HepG2 (cell line): ENCODE measurements around the gene DDN.

ENCODE experiments used
- CAMTA2 ChIP-seq: sonication (generic); formaldehyde crosslinking; IDR thresholded peaks from 2 replicates; pipeline ENCODE4 v1.4.0; 2020; ENCODE audit warnings: mild to moderate bottlenecking, missing genetic modification reagents, borderline replicate concordance
- EZH2 ChIP-seq: conservative IDR thresholded peaks from 2 replicates; pipeline ENCODE4 v1.6.1; 2012; ENCODE audit warnings: mild to moderate bottlenecking, low read depth, low read length, moderate library complexity
- HNRNPK ChIP-seq: fragments of 200-400 bp; formaldehyde crosslinking; IDR thresholded peaks from 2 replicates; pipeline ENCODE4 v1.6.1; 2018; ENCODE audit warnings: low read length, low read depth, moderate library complexity, mild to moderate bottlenecking; ENCODE audit not compliant: poor library complexity, severe bottlenecking
- IRF2 ChIP-seq: IDR thresholded peaks from 2 replicates; pipeline ENCODE4 v1.6.1; 2018; ENCODE audit warnings: missing genetic modification reagents, missing compliant biosample characterization
- MAFK ChIP-seq, 2 experiments: IDR thresholded peaks in 1 of 2; conservative IDR thresholded peaks in 1 of 2; 2 replicates each; pipeline ENCODE4 v1.6.1; 2011; ENCODE audit warnings: improper control_type of control experiment in 2 of 2, low read length in 2 of 2
- NPAS2 ChIP-seq: sonication (generic); formaldehyde crosslinking; IDR thresholded peaks from 2 replicates; pipeline ENCODE4 v1.8.0; 2022; ENCODE audit warnings: mild to moderate bottlenecking, missing genetic modification reagents, borderline replicate concordance
- NR2C2 ChIP-seq: sonication (generic); formaldehyde crosslinking; IDR thresholded peaks from 2 replicates; pipeline ENCODE4 v1.4.0; 2020; ENCODE audit warnings: missing genetic modification reagents, mild to moderate bottlenecking, moderate library complexity, borderline replicate concordance
- PAX8 ChIP-seq: sonication (generic); formaldehyde crosslinking; IDR thresholded peaks from 2 replicates; pipeline ENCODE4 v1.8.0; 2022; ENCODE audit warnings: mild to moderate bottlenecking, missing genetic modification reagents, borderline replicate concordance
- POLR2AphosphoS5 ChIP-seq: IDR thresholded peaks from 2 replicates; pipeline ENCODE4 v1.6.1; 2012; ENCODE audit warnings: low read depth, low read length
- PRDM4 ChIP-seq: sonication (generic); formaldehyde crosslinking; IDR thresholded peaks from 2 replicates; pipeline ENCODE4 v1.9.0; 2021; ENCODE audit warnings: missing genetic modification reagents, borderline replicate concordance
- ZNF235 ChIP-seq: sonication (generic); formaldehyde crosslinking; IDR thresholded peaks from 2 replicates; pipeline ENCODE4 v1.8.1; 2023; ENCODE audit warnings: mild to moderate bottlenecking, missing genetic modification reagents, borderline replicate concordance
- ZNF407 ChIP-seq: sonication (generic); formaldehyde crosslinking; IDR thresholded peaks from one replicate; pipeline ENCODE4 v1.5.1; 2020; ENCODE audit warnings: mild to moderate bottlenecking, missing genetic modification reagents; ENCODE audit errors: not compliant biosample characterization
- TF ChIP-seq, protein P1 (sequence below): sonication (generic); formaldehyde crosslinking; IDR thresholded peaks from 2 replicates; pipeline ENCODE4 v1.9.0; 2021; ENCODE audit warnings: missing genetic modification reagents, mild to moderate bottlenecking, borderline replicate concordance
- TF ChIP-seq, protein P2 (sequence below): sonication (generic); formaldehyde crosslinking; IDR thresholded peaks from 2 replicates; pipeline ENCODE4 v1.5.1; 2020; ENCODE audit warnings: missing genetic modification reagents, mild to moderate bottlenecking, borderline replicate concordance

DNA sequence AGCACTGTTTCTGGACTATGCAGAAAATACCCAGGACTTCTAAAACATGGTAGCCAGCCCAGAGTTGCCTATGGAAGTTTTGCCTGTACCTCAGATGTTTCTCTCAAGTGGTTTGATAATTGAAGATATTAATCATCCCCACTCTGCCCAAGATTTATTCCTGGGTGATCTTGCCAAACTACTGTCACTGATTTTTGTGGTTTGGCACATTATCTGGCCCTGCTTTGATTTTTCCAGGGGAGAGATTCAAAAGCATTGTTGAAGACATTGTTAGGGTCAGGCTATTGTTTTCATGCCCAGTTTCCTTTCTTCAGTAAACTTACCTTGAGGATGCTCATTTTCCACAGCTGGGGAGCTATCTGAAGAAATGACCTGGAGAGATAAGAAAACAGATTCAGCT is 13.6 kb upstream of the DDN start:
- no peak for TF ChIP-seq MAFK (conservative IDR thresholded peaks at IDR 0.05 in 1 of 2, IDR thresholded peaks at IDR 0.05 in 1 of 2; ENCODE audit: low read length in 2 of 2)
- no peak for TF ChIP-seq PAX8 (CRISPR knock-in tag)
- no peak for TF ChIP-seq ZNF235 (CRISPR knock-in tag)
- no peak for TF ChIP-seq EZH2
- TF ChIP-seq POLR2AphosphoS5 = no peak
- TF ChIP-seq, protein P1, sequence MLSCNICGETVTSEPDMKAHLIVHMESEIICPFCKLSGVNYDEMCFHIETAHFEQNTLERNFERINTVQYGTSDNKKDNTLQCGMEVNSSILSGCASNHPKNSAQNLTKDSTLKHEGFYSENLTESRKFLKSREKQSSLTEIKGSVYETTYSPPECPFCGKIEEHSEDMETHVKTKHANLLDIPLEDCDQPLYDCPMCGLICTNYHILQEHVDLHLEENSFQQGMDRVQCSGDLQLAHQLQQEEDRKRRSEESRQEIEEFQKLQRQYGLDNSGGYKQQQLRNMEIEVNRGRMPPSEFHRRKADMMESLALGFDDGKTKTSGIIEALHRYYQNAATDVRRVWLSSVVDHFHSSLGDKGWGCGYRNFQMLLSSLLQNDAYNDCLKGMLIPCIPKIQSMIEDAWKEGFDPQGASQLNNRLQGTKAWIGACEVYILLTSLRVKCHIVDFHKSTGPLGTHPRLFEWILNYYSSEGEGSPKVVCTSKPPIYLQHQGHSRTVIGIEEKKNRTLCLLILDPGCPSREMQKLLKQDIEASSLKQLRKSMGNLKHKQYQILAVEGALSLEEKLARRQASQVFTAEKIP (CRISPR knock-in tag) = no peak
- TF ChIP-seq PRDM4 (CRISPR knock-in tag) = no peak
- no peak for TF ChIP-seq NPAS2 (CRISPR knock-in tag)
- TF ChIP-seq, protein P2, sequence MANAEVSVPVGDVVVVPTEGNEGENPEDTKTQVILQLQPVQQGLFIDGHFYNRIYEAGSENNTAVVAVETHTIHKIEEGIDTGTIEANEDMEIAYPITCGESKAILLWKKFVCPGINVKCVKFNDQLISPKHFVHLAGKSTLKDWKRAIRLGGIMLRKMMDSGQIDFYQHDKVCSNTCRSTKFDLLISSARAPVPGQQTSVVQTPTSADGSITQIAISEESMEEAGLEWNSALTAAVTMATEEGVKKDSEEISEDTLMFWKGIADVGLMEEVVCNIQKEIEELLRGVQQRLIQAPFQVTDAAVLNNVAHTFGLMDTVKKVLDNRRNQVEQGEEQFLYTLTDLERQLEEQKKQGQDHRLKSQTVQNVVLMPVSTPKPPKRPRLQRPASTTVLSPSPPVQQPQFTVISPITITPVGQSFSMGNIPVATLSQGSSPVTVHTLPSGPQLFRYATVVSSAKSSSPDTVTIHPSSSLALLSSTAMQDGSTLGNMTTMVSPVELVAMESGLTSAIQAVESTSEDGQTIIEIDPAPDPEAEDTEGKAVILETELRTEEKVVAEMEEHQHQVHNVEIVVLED (CRISPR knock-in tag) = no peak
- TF ChIP-seq IRF2 (CRISPR knock-in tag) = no peak
- TF ChIP-seq NR2C2 (CRISPR knock-in tag) = no peak
- TF ChIP-seq ZNF407 (CRISPR knock-in tag) = no peak
- TF ChIP-seq CAMTA2 (CRISPR knock-in tag) = no peak
- no peak for TF ChIP-seq HNRNPK
